Suppressor macrophage (primary cell): Measurements from ENCODE around the gene PLET1.

ENCODE experiments used
- DNase-seq, 4 experiments: peaks; one replicate each; pipeline ENCODE4 v3.0.0-alpha.2; 2020 to 2022

PLET1 gene

DNA sequence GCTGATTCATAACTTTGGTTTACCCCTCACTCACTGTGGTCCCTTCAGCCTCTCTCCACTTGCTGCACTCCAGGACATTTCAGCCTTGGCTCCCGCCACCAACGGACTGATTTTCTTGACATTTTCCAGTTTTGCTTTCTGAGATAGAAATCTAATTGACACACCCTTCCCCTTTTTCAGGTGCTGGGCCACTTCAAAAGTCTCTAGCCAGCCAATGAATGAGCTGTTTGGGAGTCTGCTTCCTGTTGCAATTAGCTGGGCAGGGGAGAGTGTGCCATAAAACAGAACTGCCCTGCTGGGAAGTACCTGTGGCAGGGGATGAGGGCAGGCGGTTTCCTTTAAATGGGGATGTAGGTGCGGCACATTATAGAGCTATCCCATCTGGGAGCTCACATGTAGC, 21.1 kb upstream of the PLET1 start:
- no peak for DNase-seq

DNA sequence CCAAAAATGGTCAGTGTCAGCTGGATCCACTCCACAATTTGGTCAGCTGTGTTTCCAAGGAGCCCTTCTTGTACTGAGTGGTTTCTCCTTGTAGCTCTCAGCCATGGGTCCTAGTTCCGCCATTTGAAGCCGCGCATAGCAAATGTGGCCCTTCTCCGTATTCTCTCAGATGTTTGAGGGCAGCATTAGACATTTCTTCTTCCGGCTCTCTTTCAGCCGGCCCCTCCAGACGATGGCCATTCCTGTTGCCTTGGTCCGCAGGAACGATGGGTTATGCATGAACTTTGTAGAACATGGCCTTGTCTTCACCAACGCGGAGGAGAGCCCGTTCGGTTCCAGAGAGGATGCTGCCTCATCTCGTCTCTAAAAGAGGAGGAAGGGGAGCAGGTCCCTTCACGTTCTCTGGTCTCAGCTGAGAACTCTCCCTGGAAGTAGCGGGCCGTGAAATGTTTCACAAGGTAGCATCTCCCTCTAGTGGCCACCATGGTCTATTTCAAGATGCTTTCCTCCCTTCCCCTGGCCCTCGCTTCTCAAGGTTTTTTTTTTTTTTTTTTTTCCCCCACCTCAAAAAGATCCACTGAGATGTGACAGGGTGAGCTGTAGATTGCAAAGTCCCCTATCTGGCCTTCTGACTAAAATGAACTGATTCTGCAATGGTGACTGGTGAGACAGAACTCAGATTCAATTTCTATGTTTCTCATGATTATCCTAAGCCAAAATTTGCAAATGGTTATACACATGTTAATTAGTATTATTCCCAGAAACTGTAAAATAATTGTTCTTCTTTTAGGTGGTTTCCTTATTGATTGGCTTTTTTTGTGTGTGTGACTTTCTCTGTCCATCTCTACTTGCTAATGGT, 19.8 kb upstream of the PLET1 start:
- peak; percentile 80 to 93 (median 86) for DNase-seq

DNA sequence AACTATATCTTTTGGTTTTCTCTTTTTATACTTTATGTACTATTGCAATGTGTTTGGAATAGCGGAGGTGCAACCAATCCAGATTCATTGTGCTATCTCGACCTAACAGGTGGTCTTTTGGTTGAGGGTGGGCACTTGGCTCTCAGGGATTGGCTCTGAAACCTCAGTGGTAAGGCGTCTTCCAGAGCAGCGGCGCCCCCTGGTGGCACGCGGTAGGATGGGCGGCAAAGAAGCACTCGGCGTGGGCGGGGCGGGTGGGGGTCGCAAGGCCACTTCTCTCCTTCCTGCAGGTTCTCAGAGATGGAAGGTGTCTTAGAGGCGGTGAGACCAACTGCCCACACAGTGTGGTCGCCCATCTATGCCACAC, 19.2 kb upstream of the PLET1 start:
- peak; percentile 67 to 86 (median 78) for DNase-seq

DNA sequence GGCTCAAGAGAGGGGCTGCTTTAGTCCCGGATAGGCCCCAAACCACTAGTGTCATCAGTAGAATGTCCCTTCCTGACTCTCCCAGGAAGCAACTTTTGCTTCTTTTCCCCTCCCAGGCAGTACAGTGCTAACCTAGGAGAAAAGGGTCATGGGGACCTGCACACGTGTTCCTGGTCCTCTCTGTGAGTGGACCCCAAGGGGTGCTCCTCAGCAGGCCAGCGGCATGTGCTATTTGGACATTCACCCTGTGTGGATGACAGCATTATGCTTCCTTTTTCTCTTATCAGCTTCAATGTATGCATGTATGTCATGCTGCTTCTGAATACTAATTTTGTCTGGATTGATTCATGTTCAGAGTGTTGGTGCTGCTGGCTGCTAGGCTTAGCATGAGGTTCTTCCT, 18.1 kb upstream of the PLET1 start:
- no peak for DNase-seq

DNA sequence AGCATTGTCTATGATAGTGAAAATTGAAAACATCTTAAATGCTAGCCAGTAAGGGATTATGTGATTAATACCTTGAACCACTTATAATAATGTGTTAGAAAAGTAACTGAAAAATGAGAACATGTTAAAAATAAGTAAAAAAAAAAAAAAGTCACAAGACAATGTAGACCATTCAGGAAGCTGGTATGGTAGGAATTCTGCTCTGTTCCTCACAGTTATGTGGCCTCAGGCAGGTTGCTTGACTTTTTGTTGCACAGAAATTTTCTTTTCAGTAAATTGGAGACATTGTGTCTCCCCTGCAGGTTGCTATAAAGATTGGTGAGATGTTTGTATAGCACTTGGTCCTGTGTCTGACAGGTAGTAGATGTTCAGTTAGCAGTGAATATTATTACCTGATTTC, 17.3 kb upstream of the PLET1 start:
- DNase-seq = no peak

DNA sequence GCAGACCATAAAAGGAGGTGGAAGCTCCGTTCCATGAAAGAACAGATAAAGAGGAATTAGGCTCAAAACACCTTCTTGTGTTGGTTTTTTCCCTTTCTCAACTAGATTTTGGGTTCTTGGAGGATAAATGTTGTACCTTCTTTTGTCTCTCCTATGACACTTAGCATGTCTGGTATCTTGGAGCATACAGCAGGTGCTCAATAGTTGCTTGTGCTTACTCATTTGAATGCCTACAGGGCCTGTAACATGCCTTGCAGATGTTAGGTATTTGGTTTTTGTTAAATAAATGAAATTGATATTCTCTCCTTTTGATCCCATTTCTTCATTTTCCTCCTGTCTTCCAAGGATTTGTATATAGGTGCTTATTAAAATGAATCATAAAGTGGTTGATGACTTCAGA, 16.4 kb upstream of the PLET1 start:
- no peak for DNase-seq

DNA sequence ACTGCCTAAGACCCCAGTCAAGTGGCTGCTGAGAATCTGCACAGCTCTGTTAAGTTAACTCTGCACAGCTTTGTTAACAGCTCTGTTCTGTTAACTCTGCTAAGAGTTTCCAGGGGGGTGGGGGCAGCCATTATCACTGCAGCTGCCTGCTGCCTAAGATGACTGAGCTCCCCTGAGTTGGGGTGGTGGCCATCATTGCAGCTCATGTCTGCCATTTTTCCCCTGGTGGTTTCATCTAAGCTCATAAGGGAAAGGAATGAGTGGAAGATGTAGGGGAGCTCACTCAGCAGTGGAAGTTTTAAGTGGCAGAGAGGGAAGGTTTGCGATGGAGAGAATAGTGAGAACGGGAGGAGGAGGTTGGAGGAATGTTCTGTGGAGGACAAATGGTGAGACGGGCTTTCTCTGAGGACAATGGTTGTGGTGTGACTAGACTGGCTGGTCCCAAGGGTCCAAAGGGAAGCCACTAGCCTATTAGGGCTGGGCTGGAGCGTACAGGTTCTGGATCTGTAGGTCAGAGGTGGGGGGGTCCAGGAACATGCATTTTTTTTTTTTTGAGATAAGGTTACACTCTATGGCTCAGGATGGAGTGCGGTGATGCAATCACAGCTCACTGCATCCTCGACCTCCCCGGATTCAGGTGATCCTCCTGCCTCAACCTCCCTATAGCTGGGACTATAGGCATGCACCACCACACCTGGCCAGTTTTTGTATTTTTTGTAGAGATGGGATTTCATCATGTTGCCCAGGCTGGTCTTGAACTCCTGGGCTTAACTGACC, 13.5 kb upstream of the PLET1 start:
- no peak for DNase-seq

DNA sequence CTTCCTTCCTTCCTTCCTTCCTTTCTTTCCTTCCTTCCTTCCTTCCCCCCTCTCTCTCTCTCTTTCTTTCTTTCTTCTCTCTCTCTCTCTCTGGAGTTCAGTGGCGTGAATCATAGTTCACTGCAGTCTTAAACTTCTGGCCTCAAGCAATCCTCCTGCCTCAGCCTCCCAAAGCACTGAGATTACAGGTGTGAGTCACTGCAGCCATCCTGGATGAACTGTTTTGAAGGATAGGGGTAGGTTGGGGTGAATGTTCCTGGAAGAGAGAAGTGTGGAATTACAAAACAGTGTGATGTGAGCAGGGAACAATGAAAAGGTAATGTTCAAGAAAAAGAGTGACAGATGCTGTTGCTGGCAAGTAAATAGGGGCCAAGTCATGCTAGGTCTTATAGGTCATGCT, 12.4 kb upstream of the PLET1 start:
- DNase-seq = no peak

DNA sequence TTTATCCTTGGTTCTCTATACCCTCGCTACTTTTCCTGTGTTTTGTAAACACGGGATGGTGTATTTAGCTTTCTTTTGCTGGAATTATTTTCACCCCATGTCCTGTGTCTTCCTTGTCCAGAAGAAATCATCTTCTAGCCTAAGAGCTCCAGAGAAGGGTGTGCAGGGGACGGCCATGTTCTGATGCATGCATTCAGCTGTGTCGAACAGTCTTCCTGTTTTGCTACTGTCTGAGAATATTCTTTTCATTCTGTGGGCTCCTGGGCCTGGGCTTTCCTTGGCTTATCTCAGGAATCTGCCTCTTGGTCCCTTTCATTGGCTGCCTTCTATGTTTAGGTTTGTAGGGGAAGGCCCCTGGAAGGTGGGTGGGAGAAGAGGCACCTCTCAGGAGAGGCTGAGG, 10.6 kb upstream of the PLET1 start:
- DNase-seq = no peak

DNA sequence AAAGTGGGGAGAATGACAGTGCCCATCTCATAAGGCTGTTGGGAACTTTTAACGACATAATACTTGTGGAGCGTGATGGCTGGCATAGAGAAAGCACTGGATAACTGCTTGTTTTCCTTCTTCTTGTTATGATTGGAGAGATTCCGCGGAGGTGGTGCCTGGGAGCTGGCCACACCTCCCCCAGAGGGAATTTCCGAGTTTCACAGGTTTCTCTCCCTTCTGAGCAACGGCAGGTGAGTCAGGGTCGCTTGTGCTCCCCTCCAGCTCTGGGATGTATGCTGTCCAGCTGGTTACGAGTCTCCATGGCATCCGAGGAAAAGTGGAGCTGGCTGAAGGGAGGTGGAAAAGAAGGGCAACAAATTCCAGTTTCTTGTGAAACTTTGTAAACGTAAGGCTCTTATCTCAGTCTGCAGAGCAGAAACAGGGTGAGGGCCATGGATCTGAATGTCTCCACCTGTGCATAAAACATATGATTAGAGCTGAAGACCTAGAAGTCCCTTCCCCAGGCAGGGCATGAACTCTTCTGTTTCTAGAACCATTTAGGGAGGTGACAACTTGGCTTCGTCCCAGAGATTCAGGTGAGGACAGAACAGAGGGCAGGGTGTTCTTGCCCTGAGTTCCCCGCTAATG, 10.0 kb upstream of the PLET1 start:
- DNase-seq = no peak

DNA sequence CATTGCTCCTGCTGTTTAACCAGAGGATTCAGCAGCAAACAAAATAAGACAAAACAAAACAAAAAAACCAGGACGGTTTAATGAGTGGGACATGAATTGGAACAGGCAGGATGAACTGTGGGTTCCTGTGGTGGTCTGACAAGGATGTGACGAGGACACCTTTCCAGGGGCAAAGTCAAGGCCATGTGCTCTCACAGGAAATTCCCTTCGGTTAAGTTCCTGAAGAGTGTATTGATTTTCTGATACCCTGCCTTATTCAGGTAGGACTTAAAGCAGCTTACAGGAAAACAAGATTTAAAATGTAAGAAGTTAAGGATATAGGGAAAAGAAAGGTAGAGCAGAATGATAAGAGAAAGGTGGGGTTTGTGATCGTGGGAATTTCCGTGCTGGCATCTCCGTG, 8.5 kb upstream of the PLET1 start:
- no peak for DNase-seq

DNA sequence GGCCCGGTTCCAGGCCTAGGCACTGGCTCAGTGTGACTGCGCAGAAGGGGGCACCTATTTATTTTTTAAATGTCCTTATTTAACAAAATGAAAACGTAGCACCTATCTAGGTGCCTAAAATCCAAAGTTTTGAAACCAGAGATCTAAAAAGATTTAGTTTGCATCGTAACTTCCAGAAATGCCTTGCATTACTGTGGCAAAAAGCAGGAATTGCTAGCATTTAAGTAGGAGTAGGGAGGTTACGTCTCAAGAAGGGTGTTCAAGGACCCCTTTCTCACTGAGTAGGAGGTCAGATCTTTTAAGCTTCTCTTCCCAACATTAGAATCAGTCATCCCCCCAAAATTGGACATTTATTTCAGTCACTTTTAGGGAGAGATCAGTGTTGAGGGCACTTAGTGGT, 7.7 kb upstream of the PLET1 start:
- DNase-seq = no peak

DNA sequence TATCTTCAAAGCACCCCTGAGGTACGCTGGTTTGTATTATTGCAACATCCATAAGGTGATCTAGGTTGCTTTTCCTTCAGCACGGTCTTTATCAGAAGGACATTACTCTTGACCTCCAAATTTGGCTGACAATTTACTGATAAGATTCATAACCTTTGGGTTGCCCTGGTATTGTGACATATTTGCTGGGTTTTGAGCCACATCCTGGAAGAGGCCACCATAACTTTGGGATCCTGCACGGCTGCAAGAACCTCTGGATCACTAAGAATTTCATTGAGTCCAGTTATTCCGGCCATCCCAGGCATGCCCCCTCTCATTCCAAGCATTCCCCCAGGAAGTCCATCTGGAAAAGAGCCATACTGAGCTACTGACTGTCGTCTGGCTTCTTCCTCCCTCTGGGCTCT, 6.5 kb upstream of the PLET1 start:
- DNase-seq = no peak

DNA sequence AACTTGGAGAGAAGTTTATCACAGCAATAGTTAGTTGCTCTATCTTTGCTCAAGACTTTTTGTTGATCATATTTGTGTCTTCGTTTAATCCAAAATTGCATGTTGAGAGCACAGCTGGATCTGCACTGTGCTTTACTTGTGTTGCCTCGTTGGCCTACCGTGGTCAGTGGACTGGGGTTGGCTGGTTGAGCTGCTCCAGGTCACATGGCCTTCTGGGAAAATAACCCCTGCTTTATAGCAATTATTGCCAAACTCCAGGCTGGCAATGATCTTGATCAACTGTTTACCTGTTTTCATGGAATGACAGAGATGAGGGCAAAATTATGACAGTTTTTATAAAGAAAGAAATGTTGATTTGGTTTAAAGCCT, 5.7 kb upstream of the PLET1 start:
- DNase-seq = no peak

DNA sequence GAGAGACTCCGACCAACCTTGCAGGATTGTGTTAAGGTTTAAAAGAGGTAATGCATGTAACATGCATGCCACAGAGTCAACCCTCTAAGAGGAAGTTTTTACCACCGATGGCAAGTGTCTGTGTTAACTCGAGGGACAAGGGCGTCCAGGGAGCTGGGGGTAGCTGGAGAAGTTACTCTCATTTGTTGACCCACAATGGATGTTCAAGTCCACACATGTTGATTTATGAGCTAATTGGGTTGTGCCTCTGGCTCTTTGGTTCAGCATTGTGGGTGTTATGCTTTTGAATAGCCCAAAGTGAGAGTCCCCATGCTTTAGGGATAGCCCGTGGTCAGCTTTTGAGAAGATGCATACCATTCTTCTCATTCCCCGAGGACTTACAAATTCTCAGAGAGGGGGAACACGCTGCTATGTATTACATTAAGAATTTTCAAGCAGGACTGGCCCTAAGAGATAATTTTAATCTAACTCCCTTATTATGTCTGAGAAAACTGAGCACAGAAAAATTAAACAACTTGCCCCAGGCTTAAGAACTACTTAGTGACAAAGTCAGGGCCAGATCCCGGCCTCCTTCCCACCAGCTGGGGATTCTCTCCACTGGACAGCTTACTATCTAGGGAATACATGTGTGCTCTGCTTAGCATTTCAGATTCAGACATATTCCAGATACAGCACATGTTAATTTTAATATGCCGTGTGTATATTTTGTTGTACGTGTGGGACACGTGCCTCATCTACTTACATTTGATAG, 5.2 kb upstream of the PLET1 start:
- DNase-seq = no peak

DNA sequence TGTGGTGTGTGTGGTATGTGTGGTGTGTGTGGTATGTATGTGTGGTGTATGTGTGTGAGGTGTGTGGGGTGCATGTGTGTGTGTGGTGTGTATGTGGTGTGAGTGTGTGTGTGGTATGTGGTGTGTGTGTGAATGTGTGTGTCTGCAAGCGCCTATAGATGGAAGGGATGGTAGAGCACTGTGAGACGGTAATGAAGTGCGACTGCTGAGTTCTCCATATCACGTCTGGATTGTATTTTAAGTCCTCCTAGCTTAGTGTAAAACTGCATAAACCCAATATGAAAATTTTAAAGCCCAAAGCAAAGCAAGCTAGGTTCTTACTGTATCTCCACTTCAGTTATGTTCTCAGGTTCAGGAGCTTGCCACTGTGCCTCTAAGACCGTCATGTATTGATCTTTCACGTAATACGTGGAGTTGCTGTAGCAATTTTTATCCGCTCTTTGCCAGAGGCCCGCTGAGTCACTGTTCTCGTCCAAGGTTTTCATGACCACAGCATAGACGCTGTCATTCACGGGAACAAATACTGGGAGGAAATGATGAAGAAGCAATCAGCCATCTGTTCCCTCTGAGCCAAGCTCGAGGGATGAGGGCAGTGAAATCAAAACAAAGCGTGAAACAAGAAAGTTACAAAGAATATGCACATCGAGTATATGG, 5.5 kb downstream of the PLET1 start:
- peak; percentile 39 to 62 (median 58) for DNase-seq

DNA sequence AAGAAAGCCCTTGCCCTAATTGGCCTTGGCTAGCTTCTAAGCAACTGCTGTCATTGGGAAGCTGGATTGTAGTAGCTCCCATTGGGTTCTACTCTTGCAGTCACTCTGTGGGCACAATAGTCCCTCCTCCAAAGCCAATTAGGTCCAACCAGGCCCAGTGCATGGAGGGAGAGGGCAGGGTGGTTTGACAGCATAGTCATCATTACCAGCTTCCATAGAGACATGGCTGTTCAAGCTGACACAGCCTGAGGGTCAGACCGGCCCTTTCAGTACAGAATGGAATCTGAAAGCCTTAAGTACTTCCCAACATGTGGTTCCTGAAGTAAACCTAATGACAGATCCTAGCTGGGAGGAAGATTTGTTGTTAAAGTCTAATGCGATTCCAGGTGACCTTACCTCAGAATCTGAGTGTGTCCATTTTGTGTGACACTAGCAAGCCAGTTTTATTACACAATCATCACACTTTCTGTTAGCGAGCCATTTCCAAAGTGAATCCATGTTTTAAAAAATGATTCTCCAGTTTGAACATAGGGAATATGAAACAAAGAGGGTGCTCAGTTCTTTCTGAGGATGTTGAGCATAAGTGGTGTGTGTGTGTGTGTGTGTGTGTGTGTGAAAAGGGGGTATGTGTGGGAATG, 6.9 kb downstream of the PLET1 start:
- no peak for DNase-seq

DNA sequence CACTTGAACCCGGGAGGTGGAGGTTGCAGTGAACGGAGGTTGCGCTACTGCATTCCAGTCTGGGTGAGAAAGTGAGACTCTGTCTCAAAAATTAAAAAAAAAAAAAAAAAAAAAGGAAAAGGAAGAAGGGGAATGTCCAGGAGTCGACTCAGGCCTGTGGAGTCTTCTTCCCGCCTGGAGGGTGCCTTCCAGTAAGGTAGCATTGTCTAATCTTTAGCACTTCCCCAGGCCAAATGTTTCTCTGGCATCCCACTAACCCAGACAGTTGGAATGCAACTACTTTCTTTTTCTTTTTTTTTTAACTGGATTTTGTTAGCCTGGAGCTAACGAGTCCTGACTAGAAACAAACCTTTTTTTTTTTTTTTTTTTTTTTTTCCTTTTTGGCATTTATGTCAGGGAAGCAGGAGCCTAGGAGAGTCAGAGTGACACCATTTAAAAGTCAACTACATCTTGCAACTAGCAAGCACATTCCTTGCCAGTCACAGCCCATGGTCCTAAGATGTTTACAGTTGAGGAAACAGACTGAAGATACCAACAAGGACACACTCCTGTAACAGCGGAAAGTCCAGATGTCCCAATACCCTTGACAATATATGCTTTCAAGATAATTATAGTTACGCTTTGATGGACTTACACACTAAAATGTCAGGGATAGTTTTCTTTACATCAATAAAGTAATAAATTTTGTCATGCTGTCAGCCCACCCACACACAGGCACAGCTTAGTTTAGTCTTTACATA, 10.6 kb downstream of the PLET1 start:
- DNase-seq = no peak

DNA sequence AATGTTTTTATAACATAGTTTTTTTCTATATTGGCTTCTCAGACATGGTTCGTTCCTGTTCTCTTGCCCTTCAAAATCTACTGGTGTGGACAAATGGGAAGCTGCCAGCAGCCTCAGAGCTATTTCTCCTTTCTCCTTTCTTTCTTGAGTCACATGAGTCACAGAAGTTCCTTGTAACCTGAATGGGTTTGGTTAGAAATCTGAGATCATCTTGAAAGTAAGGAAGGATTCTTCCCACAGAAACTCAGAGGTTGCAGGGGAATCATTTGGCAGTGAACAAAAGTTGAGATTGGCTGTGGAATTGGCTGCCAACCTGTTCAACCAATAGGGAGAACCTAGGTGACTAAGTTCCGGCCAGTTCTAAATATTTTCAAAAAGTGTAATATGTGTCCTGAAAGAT, 12.5 kb downstream of the PLET1 start:
- DNase-seq = peak; percentile 48 to 76 (median 70)

DNA sequence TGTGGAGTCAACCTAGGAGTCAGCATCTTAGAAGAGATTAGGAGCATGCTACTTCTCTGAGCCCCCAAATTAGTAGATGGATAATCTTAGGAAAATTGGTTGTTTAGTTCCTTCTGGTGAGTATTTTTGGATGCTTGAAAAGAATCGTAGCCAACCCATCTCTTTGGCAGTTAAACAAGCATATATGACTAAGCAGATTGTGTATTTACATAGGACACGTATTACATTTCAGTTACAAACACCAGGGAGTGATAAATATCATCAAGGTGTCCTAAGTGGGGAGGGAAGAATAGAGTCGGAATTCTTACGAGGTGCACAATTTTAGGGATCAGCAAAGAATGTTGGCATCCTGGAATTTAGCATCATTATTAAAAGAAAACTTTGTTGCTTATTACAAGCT, 13.5 kb downstream of the PLET1 start:
- no peak for DNase-seq

DNA sequence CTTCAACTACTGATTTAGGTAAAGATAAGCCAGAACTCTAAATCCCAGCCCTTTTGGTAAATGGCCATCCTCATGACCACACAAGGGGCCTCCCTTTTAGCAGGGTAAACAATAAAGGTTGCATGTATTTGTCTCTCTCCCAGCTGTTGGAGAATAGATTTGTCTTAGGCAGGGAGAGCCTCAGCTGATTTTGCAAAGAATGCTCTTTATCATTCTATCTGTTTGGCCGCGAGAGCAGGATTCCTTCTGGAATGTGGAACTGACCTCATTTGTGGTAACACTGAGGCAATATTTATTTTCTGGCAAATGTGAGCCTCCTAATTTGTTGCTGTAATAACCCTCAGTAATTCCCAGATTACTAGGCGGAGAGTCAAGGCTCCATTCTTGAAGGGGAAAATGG, 19.2 kb downstream of the PLET1 start:
- DNase-seq = no peak
